Smooth muscle cell (in vitro differentiated cells): ENCODE data around the gene SRP68. TPM values are rescaled to one million over a fixed set of nuclear protein-coding genes. Genes with fewer than 3 reads are reported as not detected.

Source experiments
- DNase-seq: peaks from one replicate; lab custom pipeline; 2025; ENCODE audit not compliant: unreplicated experiment; lab: John Stamatoyannopoulos, UW
- H2AFZ ChIP-seq: fragments of 200-600 bp; sonication (generic); 2 replicates; pipeline ENCODE4 v1.6.0; 2016; ENCODE audit warnings: antibody characterized with exemption, low read depth, mild to moderate bottlenecking
- H3F3A ChIP-seq: fragments of 200-600 bp; sonication (generic); 2 replicates; pipeline ENCODE4 v1.6.0; 2017; ENCODE audit warnings: antibody characterized with exemption, low read depth
- H3K27ac ChIP-seq: fragments of 200-600 bp; sonication (generic); 2 replicates; pipeline ENCODE4 v1.5.1; 2016; ENCODE audit warnings: low read depth, mild to moderate bottlenecking
- H3K27me3 ChIP-seq: fragments of 200-600 bp; sonication (generic); 2 replicates; pipeline ENCODE4 v1.6.1; 2016; ENCODE audit warnings: low read depth, mild to moderate bottlenecking
- H3K36me3 ChIP-seq: fragments of 200-600 bp; sonication (generic); 2 replicates; pipeline ENCODE4 v1.5.1; 2016; ENCODE audit warnings: low read depth
- H3K4me1 ChIP-seq: fragments of 200-600 bp; sonication (generic); 2 replicates; pipeline ENCODE4 v1.5.1; 2016; ENCODE audit warnings: low read depth
- H3K4me2 ChIP-seq: fragments of 200-600 bp; sonication (generic); 2 replicates; pipeline ENCODE4 v1.6.0; 2016; ENCODE audit warnings: mild to moderate bottlenecking
- H3K4me3 ChIP-seq: fragments of 200-600 bp; sonication (generic); 2 replicates; pipeline ENCODE4 v1.5.1; 2016; ENCODE audit warnings: mild to moderate bottlenecking
- H3K79me2 ChIP-seq: fragments of 200-600 bp; sonication (generic); 2 replicates; pipeline ENCODE4 v1.6.0; 2016; ENCODE audit warnings: low read depth, mild to moderate bottlenecking
- H3K9ac ChIP-seq: fragments of 200-600 bp; sonication (generic); 2 replicates; pipeline ENCODE4 v1.6.0; 2016; ENCODE audit warnings: low read depth
- H3K9me3 ChIP-seq: fragments of 200-600 bp; sonication (generic); replicated peaks from 2 replicates; pipeline ENCODE4 v1.5.1; 2016; ENCODE audit warnings: low read depth
- H4K20me1 ChIP-seq: fragments of 200-600 bp; sonication (generic); 2 replicates; pipeline ENCODE4 v1.6.0; 2016; ENCODE audit warnings: low read depth
- WGBS: methylation state at CpG from one replicate; pipeline ENCODE4 v1.1.7; 2016; ENCODE audit warnings: low lambda C conversion rate; 5-methylcytosine and 5-hydroxymethylcytosine counted together
- polyA plus RNA-seq: library from polyadenylated mRNA; unstranded; fragments of >200 nt; fragmentation: Nextera tagmentation; extraction: Ambion mirVana; gene quantifications from 2 replicates; pipeline ENCODE4 v1.2.1, GENCODE V29; 2016
- total RNA-seq: library from RNA; depleted of rRNA; stranded (reverse); fragments of >200 nt; gene quantifications from 2 replicates; pipeline ENCODE4 v1.2.3, GENCODE V29; 2014
- TF ChIP-seq, protein P1 (sequence below): fragments of 200-600 bp; sonication (generic); IDR thresholded peaks from 2 replicates; pipeline ENCODE4 v1.5.1; 2017; ENCODE audit warnings: borderline replicate concordance, mild to moderate bottlenecking, antibody characterized with exemption; ENCODE audit not compliant: insufficient read depth, poor library complexity, severe bottlenecking

Gene SRP68
- total RNA-seq = 41.0 and 67.5 TPM in 2 replicates
- 96.3 and 102 TPM in 2 replicates for polyA plus RNA-seq

DNA sequence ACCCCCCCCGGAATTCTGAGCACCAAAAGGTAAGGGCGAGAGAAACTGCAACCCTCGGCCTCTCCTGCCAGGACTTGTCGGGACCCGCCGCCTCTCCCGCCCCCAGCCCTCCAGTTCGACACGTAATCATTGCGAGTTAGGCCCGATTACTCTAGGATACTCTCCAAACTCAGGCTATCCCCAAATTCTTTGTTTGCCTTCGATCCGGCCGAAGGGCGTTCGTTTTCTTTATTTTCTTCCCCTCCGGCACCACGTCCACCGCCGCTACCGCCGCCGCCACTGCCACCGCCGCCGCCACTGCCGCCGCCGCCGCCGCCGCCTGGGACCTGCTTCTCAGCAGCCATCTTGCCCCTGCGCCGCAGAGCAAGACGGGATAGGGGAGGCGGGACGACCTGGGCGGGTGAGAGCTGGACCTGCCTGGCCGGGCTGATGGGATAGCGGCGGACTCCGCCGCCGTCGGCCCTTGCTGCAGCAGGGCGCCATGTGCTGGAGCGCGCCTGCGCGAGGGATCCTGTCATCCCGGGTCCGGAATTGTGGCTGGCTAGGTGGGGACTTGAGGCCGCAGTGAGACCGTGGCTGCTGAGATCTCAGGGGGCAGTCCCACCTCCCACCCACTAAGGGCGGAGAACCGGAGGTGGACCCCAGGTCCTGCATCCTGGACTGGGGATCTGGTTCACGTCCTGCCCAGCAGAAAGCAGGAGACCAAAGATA lies at the start of gene SRP68:
TSS of gene SRP68 (minus strand) at position 370 of the 711 bp plus-strand sequence. CDS start at position 344, 26 bp downstream.
- Histone ChIP-seq H3K36me3 (peaks cover 3% of the 10 kb centered on the region), H3K4me2 (peak within 1 kb of the TSS; percentile 89), H4K20me1 (peaks cover 45% of the 10 kb centered on the region), H3K9ac (peak within 1 kb of the TSS; percentile 94), H3K27ac (peak within 1 kb of the TSS; percentile 54), H2AFZ (peak within 1 kb of the TSS; percentile 53), H3K4me3 (peak within 1 kb of the TSS; percentile 91), H3F3A (no peaks in the 10 kb centered on the region), H3K27me3 (peaks cover 40% of the 10 kb centered on the region), H3K9me3 (no peaks in the 10 kb centered on the region), H3K4me1 (peaks cover 19% of the 10 kb centered on the region), H3K79me2 (peaks cover 41% of the 10 kb centered on the region)
- TF ChIP-seq, protein P1, sequence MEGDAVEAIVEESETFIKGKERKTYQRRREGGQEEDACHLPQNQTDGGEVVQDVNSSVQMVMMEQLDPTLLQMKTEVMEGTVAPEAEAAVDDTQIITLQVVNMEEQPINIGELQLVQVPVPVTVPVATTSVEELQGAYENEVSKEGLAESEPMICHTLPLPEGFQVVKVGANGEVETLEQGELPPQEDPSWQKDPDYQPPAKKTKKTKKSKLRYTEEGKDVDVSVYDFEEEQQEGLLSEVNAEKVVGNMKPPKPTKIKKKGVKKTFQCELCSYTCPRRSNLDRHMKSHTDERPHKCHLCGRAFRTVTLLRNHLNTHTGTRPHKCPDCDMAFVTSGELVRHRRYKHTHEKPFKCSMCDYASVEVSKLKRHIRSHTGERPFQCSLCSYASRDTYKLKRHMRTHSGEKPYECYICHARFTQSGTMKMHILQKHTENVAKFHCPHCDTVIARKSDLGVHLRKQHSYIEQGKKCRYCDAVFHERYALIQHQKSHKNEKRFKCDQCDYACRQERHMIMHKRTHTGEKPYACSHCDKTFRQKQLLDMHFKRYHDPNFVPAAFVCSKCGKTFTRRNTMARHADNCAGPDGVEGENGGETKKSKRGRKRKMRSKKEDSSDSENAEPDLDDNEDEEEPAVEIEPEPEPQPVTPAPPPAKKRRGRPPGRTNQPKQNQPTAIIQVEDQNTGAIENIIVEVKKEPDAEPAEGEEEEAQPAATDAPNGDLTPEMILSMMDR = no peak
- under 1% methylated on average over 57 of the region's 57 CpGs for WGBS
- peak; percentile 72 for DNase-seq

- H3K27ac ChIP-seq = no peak overlapping the region
- H3K79me2 ChIP-seq = no peaks in the 10 kb centered on the region
- no peaks in the 10 kb centered on the region for H3K9me3 ChIP-seq
- peak overlapping the region; percentile 75 for H3K4me2 ChIP-seq
- no peaks in the 10 kb centered on the region for H3K36me3 ChIP-seq
- H4K20me1 ChIP-seq = no peaks in the 10 kb centered on the region
- H3K4me3 ChIP-seq = peak overlapping the region; percentile 18
- H2AFZ ChIP-seq = peak overlapping the region; percentile 58
- H3K9ac ChIP-seq = no peak overlapping the region
- no peak for DNase-seq
- no peaks in the 10 kb centered on the region for H3K4me1 ChIP-seq
- TF ChIP-seq, protein P1 = no peak
- no peaks in the 10 kb centered on the region for H3F3A ChIP-seq
- peaks cover 1% of the 10 kb centered on the region for H3K27me3 ChIP-seq
- WGBS = 54% methylated on average over 37 of the region's 42 CpGs
These were observed 49.7 kb upstream of the SRP68 start for GRCh38 chr17:76121932-76122430.

GRCh38 chr17:76120658-76121008 lies 48.3 kb upstream of the SRP68 start:
- Histone ChIP-seq H3K79me2 (no peaks in the 10 kb centered on the region), H3K9me3 (no peaks in the 10 kb centered on the region), H3K27ac (no peak overlapping the region), H3K4me1 (no peaks in the 10 kb centered on the region), H3K4me3 (no peak overlapping the region), H3K36me3 (no peaks in the 10 kb centered on the region), H2AFZ (no peak overlapping the region), H3K4me2 (no peak overlapping the region), H3F3A (no peaks in the 10 kb centered on the region), H4K20me1 (no peaks in the 10 kb centered on the region), H3K9ac (no peak overlapping the region), H3K27me3 (no peaks in the 10 kb centered on the region)
- DNase-seq = no peak
- TF ChIP-seq, protein P1 = no peak
- 85% methylated on average over 5 of the region's 5 CpGs for WGBS
